ENCODE results near the gene ADAM19. TPM values are rescaled to one million over a fixed set of nuclear protein-coding genes. Genes with fewer than 3 reads are reported as not detected.

ADAM19 gene
- total and polyA plus RNA-seq, 2 experiments from 2014 or later = 9.1 to 13.2 TPM

GRCh38 chr5:157546456-157547100, 29.0 kb downstream of the ADAM19 start:
- TF ChIP-seq CREB1 (CRISPR knock-in tag; IDR thresholded peaks at IDR 0.05; ENCODE audit: low read depth) = no peak
- no peak for TF ChIP-seq EZH2phosphoT487 (IDR thresholded peaks at IDR 0.05; ENCODE audit: unreplicated experiment)
- no peak for TF ChIP-seq JUNB (IDR thresholded peaks at IDR 0.05; ENCODE audit: unreplicated experiment)
- TF ChIP-seq CTCF (conservative IDR thresholded peaks at IDR 0.05; ENCODE audit: low read depth in 2 of 2) = no peak
- no peak for TF ChIP-seq EZH2 (IDR thresholded peaks at IDR 0.05; ENCODE audit: low read depth, unreplicated experiment)
- TF ChIP-seq ZNF331 (CRISPR knock-in tag; IDR thresholded peaks at IDR 0.05; ENCODE audit: low read depth) = no peak
- Histone ChIP-seq H3K79me2 (replicated peaks; ENCODE audit: insufficient read depth) (peaks cover 6% of the 10 kb centered on the region; the same call in 1 of the 2 replicates), H3K36me3 (ENCODE audit: insufficient read depth) (no peaks in the 10 kb centered on the region), H3F3A (replicated peaks; ENCODE audit: low read depth) (no peaks in the 10 kb centered on the region), H2AFZ (no peak overlapping the region), H3K4me1 (ENCODE audit: insufficient read depth) (peaks cover 3% of the 10 kb centered on the region; the same call in 1 of the 2 replicates), H3K4me2 (no peak overlapping the region), H4K20me1 (replicated peaks; ENCODE audit: insufficient read depth) (no peaks in the 10 kb centered on the region), H3K9me2 (ENCODE audit: insufficient read depth) (no peaks in the 10 kb centered on the region), H3K27ac (ENCODE audit: low read depth) (no peak overlapping the region), H3K27me3 (ENCODE audit: insufficient read depth) (no peaks in the 10 kb centered on the region), H3K4me3 (no peak overlapping the region)
- no peak overlapping the region for H3K27ac Mint-ChIP-seq
- H3K4me1 Mint-ChIP-seq = peaks cover 11% of the 10 kb centered on the region; the same call in 2 of the 3 replicates
- H3K27me3 Mint-ChIP-seq (ENCODE audit: insufficient read depth, low read depth, poor library complexity) = no peaks in the 10 kb centered on the region
- ATAC-seq (no peak), DNase-seq (ENCODE audit: low spot score) (no peak)
- no peaks in the 10 kb centered on the region for H3K9me3 Mint-ChIP-seq
- H3K36me3 Mint-ChIP-seq (ENCODE audit: low read depth) = no peaks in the 10 kb centered on the region
- H3K4me3 Mint-ChIP-seq = no peak overlapping the region

DNA sequence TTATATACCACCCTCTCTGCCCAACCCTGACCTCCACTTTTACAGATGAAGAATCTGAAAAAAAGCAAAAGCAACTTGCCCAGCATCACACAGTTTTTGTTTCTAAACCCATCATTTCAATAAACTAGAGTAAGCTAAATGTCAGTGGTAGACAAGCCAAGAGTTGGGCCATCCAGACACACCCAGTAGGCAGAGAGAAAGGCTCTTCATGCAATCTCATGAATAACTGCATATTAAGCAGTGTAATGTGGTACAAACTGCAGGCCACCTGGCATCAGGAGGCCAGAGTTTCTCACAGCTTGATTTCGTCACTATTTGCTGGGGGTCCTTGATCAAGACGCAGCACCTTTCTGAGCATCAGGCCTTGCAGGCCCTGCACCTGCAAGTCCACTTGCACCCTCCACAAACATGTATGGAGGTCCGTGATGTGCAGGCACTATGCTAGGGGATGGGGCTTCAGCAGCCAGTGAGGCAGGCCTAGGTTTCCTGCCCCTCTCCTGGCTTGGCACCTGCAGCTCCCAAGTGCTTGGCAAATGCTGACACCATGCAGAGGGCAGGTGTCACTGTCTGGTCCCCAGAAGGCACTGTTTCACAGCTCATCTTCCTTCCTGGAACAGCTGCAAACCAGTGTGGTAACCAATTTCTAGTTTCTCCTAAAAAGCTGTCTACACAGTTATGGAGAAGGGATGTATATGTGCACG, 29.8 kb downstream of the ADAM19 start:
- no peaks in the 10 kb centered on the region; the same call in 1 of the 2 replicates for H4K20me1 ChIP-seq (replicated peaks; ENCODE audit: insufficient read depth)
- peaks cover 7% of the 10 kb centered on the region; the same call in 1 of the 2 replicates for H3K79me2 ChIP-seq (replicated peaks; ENCODE audit: insufficient read depth)
- no peak overlapping the region for H2AFZ ChIP-seq
- H3K27me3 Mint-ChIP-seq (ENCODE audit: insufficient read depth, low read depth, poor library complexity) = no peaks in the 10 kb centered on the region
- no peaks in the 10 kb centered on the region for H3K36me3 Mint-ChIP-seq (ENCODE audit: low read depth)
- no peak for ATAC-seq
- H3K27me3 ChIP-seq (ENCODE audit: insufficient read depth) = no peaks in the 10 kb centered on the region
- no peak for DNase-seq (ENCODE audit: low spot score)
- H3K4me3 ChIP-seq = no peak overlapping the region
- peaks cover 6% of the 10 kb centered on the region; the same call in 1 of the 2 replicates for H3K4me1 ChIP-seq (ENCODE audit: insufficient read depth)
- H3K9me2 ChIP-seq (ENCODE audit: insufficient read depth) = no peaks in the 10 kb centered on the region
- no peaks in the 10 kb centered on the region for H3F3A ChIP-seq (replicated peaks; ENCODE audit: low read depth)
- no peaks in the 10 kb centered on the region for H3K9me3 Mint-ChIP-seq
- H3K4me1 Mint-ChIP-seq = peaks cover 19% of the 10 kb centered on the region
- H3K36me3 ChIP-seq (ENCODE audit: insufficient read depth) = no peaks in the 10 kb centered on the region
- H3K4me3 Mint-ChIP-seq = no peak overlapping the region
- no peak overlapping the region for H3K4me2 ChIP-seq
- no peak overlapping the region for H3K27ac Mint-ChIP-seq
- no peak overlapping the region for H3K27ac ChIP-seq (ENCODE audit: low read depth)
- TF ChIP-seq REST (IDR thresholded peaks at IDR 0.05; ENCODE audit: unreplicated experiment) = no peak
- TF ChIP-seq ZNF114 (CRISPR knock-in tag; IDR thresholded peaks at IDR 0.05) = no peak
- TF ChIP-seq CTCF (conservative IDR thresholded peaks at IDR 0.05; ENCODE audit: low read depth in 2 of 2) = no peak
- no peak for TF ChIP-seq STAT1 (IDR thresholded peaks at IDR 0.05; ENCODE audit: unreplicated experiment)
- TF ChIP-seq EZH2phosphoT487 (IDR thresholded peaks at IDR 0.05; ENCODE audit: unreplicated experiment) = no peak
- no peak for TF ChIP-seq ZNF331 (CRISPR knock-in tag; IDR thresholded peaks at IDR 0.05; ENCODE audit: low read depth)
- no peak for TF ChIP-seq JUNB (IDR thresholded peaks at IDR 0.05; ENCODE audit: unreplicated experiment)
- no peak for TF ChIP-seq NANOG (IDR thresholded peaks at IDR 0.05; ENCODE audit: borderline replicate concordance)
- TF ChIP-seq POLR2AphosphoS5 (IDR thresholded peaks at IDR 0.05; ENCODE audit: low read depth) = no peak

Data from GM23338 (cell line).